NCI-H1417 treated with DMSO at 0.1 percent for 48 hours (cell line): ENCODE results near the gene ZNF724.
"Not testable (repeated sequence)": the region's sequence is repeated elsewhere in the genome, so short reads cannot be mapped to it uniquely, and the experiment has no call there.

ENCODE experiments used
- DNase-seq: peaks from one replicate; lab custom pipeline; 2025; lab: John Stamatoyannopoulos, UW

Gene ZNF724

GRCh38 chr19:23249911-23250649 is at the start of gene ZNF724:
ZNF724 (minus strand) TSS chr19:23250394; CDS start chr19:23250242, 152 bp downstream.
- peak; percentile 70 for DNase-seq

GRCh38 chr19:23294141-23294540 is 43.9 kb upstream of the ZNF724 start:
- DNase-seq, result no peak

- not testable (repeated sequence) for DNase-seq
Measured at GRCh38 chr19:23289966-23290365, 39.8 kb upstream of the ZNF724 start.

GRCh38 chr19:23287620-23288019 is 37.4 kb upstream of the ZNF724 start:
- no peak for DNase-seq

GRCh38 chr19:23286477-23286876 is 36.3 kb upstream of the ZNF724 start:
- no peak for DNase-seq

GRCh38 chr19:23285948-23286347 is 35.8 kb upstream of the ZNF724 start:
- DNase-seq, result no peak

- not testable (repeated sequence) for DNase-seq
Measured at GRCh38 chr19:23285326-23285725, 35.1 kb upstream of the ZNF724 start.

- DNase-seq, result no peak
Measured at GRCh38 chr19:23283925-23284324, 33.7 kb upstream of the ZNF724 start.

GRCh38 chr19:23281663-23282276 is 31.6 kb upstream of the ZNF724 start:
- DNase-seq, result no peak

GRCh38 chr19:23278118-23278517 is 27.9 kb upstream of the ZNF724 start:
- DNase-seq, result not testable (repeated sequence)

GRCh38 chr19:23273590-23274412 is 23.6 kb upstream of the ZNF724 start:
- DNase-seq, result peak; percentile 63

- DNase-seq, result no peak
Measured at GRCh38 chr19:23273022-23273589, 22.9 kb upstream of the ZNF724 start.

GRCh38 chr19:23263870-23264590 is 13.8 kb upstream of the ZNF724 start:
- DNase-seq, result no peak

- DNase-seq, result no peak
Measured at GRCh38 chr19:23263396-23263795, 13.2 kb upstream of the ZNF724 start.

- no peak for DNase-seq
Measured at GRCh38 chr19:23262920-23263319, 12.7 kb upstream of the ZNF724 start.

- DNase-seq, result no peak
Measured at GRCh38 chr19:23261496-23262020, 11.4 kb upstream of the ZNF724 start.

GRCh38 chr19:23260956-23261355 is 10.8 kb upstream of the ZNF724 start:
- no peak for DNase-seq

- no peak for DNase-seq
Measured at GRCh38 chr19:23259961-23260360, 9.8 kb upstream of the ZNF724 start.

- DNase-seq, result no peak
Measured at GRCh38 chr19:23255700-23256099, 5.5 kb upstream of the ZNF724 start.

GRCh38 chr19:23254141-23254910 is 4.1 kb upstream of the ZNF724 start:
- DNase-seq, result no peak

GRCh38 chr19:23253256-23253655 is 3.1 kb upstream of the ZNF724 start:
- DNase-seq, result not testable (repeated sequence)
